Thoracic aorta (tissue), 2 donors: ENCODE data around the gene MYO9A. TPM values are rescaled to one million over a fixed set of nuclear protein-coding genes. Genes with fewer than 3 reads are reported as not detected.

Experiments used
- ATAC-seq: fragments of 150-250 bp; one replicate; pipeline ENCODE4 v1.8.0; 2017; ENCODE audit warnings: low read depth; ENCODE audit not compliant: insufficient number of reproducible peaks, low FRiP score
- DNase-seq: peaks from one replicate; pipeline ENCODE4 v3.0.0-alpha.2; 2020; ENCODE audit warnings: low spot score
- H3K27ac ChIP-seq, 2 donors: fragments of 200-600 bp; sonication (generic); 1 replicate in 1 of 2; 2 replicates in 1 of 2; pipeline ENCODE4 v1.5.1; 2016; ENCODE audit warnings: mild to moderate bottlenecking in 2 of 2, moderate library complexity in 2 of 2
- H3K27me3 ChIP-seq: fragments of 200-600 bp; sonication (generic); replicated peaks from 2 replicates; pipeline ENCODE4 v1.6.0; 2016; ENCODE audit warnings: mild to moderate bottlenecking; ENCODE audit not compliant: insufficient read depth
- H3K36me3 ChIP-seq: fragments of 200-600 bp; sonication (generic); one replicate; pipeline ENCODE4 v1.5.1; 2016
- H3K4me1 ChIP-seq, 2 donors: fragments of 200-600 bp; sonication (generic); 1 replicate in 1 of 2; 2 replicates in 1 of 2; pipeline versions ENCODE4 v1.5.1 to v1.6.0; 2016; ENCODE audit warnings: low read depth in 2 of 2, mild to moderate bottlenecking in 1 of 2; ENCODE audit not compliant: control insufficient read depth in 1 of 2
- H3K4me3 ChIP-seq: fragments of 200-600 bp; sonication (generic); 2 replicates; pipeline ENCODE4 v1.5.1; 2016; ENCODE audit warnings: mild to moderate bottlenecking
- H3K9me3 ChIP-seq: fragments of 200-600 bp; sonication (generic); 2 replicates; pipeline ENCODE4 v1.5.1; 2016
- total RNA-seq, 2 donors: library from RNA; depleted of rRNA; stranded (reverse); fragments of >200 nt; gene quantifications; one replicate each; pipeline versions ENCODE4 v1.1.0 to v1.2.3, GENCODE V29; 2016
- TF ChIP-seq, protein P1 (sequence below): fragments of 200-600 bp; sonication (generic); IDR thresholded peaks from one replicate; pipeline ENCODE4 v1.5.1; 2019; ENCODE audit warnings: antibody characterized with exemption

The MYO9A gene
- total RNA-seq, 2 donors from 2014 or later, result 48.2 to 57.4 TPM

DNA sequence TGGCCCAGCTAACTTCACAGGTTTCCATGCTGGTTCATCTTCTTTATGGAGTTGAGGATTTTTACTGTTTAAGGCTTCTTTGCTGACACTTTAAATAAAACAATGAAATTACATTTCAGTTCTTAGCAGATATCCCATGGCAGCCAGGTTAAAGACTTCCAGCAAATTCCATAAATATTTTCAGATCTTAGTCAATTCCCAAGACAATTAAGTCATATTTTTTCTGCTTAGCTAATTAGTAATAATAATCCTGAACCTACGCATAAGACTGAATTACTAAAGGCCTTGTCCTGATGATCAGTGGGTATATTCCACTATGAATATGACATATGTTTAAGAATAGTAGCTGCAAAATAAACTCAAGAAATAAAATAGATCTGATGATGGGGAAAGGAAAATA is 224.3 kb downstream of the MYO9A start:
- no peak for DNase-seq
- H3K27ac ChIP-seq, result no peak overlapping the region
- H3K9me3 ChIP-seq, result no peaks in the 10 kb centered on the region
- H3K36me3 ChIP-seq, result peaks cover 11% of the 10 kb centered on the region
- TF ChIP-seq, protein P1, sequence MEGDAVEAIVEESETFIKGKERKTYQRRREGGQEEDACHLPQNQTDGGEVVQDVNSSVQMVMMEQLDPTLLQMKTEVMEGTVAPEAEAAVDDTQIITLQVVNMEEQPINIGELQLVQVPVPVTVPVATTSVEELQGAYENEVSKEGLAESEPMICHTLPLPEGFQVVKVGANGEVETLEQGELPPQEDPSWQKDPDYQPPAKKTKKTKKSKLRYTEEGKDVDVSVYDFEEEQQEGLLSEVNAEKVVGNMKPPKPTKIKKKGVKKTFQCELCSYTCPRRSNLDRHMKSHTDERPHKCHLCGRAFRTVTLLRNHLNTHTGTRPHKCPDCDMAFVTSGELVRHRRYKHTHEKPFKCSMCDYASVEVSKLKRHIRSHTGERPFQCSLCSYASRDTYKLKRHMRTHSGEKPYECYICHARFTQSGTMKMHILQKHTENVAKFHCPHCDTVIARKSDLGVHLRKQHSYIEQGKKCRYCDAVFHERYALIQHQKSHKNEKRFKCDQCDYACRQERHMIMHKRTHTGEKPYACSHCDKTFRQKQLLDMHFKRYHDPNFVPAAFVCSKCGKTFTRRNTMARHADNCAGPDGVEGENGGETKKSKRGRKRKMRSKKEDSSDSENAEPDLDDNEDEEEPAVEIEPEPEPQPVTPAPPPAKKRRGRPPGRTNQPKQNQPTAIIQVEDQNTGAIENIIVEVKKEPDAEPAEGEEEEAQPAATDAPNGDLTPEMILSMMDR, result no peak
- no peak for ATAC-seq
- H3K4me1 ChIP-seq, result no peaks in the 10 kb centered on the region
- no peaks in the 10 kb centered on the region for H3K27me3 ChIP-seq
- H3K4me3 ChIP-seq, result no peak overlapping the region

DNA sequence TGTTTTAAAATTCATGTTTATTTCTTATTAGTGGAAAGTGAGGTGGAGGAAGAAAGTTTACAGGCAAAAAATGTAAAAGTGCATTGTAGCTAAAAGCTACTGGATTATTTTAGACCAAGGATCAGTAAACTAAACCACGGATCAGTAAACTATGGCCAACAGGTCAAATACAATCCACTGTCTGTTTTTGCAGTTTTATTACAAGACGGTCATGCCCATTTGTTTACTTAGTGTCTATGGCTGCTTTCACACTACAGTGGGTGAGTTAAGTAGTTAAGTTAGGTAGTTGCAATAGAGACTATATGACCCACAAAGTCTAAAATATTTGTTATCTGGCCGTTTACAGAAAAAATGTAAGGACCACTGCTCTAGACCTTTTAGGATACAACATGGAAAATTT is 225.6 kb downstream of the MYO9A start:
- H3K36me3 ChIP-seq, result peaks cover 11% of the 10 kb centered on the region
- H3K27me3 ChIP-seq, result no peaks in the 10 kb centered on the region
- no peak for ATAC-seq
- TF ChIP-seq, protein P1, result no peak
- H3K4me1 ChIP-seq, result no peaks in the 10 kb centered on the region
- DNase-seq, result no peak
- H3K9me3 ChIP-seq, result no peaks in the 10 kb centered on the region
- no peak overlapping the region for H3K27ac ChIP-seq
- H3K4me3 ChIP-seq, result no peak overlapping the region

DNA sequence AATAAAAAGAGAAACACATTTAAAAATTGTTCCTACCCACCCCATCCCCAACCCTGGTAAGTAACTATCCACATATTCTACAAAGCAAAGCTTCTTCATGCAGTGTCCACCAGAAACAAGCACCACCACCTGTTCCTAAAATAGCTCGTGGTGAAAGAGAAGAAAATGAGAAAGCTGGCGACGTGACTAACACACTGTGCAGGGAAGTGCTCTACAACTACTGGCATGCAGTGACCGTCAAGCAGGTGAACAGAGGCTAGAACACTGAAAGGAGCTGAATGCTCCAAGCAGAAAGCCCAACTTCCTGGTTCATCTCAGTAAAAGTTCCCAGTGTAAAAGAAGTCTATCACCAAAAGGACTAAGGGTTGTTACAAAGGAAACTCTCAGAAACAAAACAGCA is 226.9 kb downstream of the MYO9A start:
- ATAC-seq (no peak), DNase-seq (no peak)
- Histone ChIP-seq H3K4me3 (no peak overlapping the region), H3K4me1 (no peaks in the 10 kb centered on the region), H3K9me3 (no peaks in the 10 kb centered on the region), H3K27me3 (no peaks in the 10 kb centered on the region), H3K36me3 (peaks cover 13% of the 10 kb centered on the region), H3K27ac (no peak overlapping the region)
- TF ChIP-seq, protein P1, result no peak

DNA sequence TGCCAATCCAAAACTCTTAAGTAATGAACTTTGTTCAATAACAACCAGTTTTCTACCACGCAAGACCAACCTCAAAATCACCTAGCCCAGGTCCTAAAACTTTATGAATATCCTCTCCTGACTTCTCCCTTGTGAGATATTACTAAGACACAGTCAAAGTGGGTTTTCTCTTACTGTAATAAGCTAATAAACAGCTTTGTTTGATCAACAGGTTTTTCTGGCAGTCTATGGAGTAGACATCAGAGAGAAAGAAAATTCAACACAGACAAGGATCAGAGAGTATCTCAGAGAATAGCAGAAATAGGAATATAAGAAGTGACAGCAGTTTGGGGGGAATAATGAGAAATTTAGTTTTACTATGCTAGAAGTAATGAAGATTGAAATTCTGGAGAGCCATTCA is 228.0 kb downstream of the MYO9A start:
- TF ChIP-seq, protein P1, result no peak
- H3K4me3 ChIP-seq, result no peak overlapping the region
- H3K27me3 ChIP-seq, result no peaks in the 10 kb centered on the region
- no peaks in the 10 kb centered on the region for H3K9me3 ChIP-seq
- H3K27ac ChIP-seq, result no peak overlapping the region
- H3K36me3 ChIP-seq, result peaks cover 13% of the 10 kb centered on the region
- ATAC-seq (no peak), DNase-seq (no peak)
- H3K4me1 ChIP-seq, result no peaks in the 10 kb centered on the region

DNA sequence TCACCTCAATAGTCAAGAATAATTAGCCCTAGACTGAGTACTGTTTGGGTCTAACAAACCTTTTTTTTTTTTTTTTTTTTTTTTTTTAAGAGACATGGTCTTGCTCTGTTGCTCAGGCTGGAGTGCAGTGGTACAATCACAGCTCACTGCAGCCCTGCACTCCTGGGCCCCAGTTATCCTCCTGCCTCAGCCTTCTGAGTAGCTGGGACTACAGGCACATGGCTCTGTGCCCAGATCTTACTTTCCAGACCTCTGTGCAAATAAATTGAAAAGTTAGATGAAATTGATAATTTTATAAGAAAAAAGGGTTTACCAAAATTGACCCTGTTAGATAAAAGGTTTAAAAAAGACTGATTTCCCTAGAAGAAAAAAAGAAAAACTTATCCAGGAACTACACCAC is 228.6 kb downstream of the MYO9A start:
- Histone ChIP-seq H3K27me3 (no peaks in the 10 kb centered on the region), H3K9me3 (no peaks in the 10 kb centered on the region), H3K36me3 (peaks cover 13% of the 10 kb centered on the region), H3K4me1 (no peaks in the 10 kb centered on the region), H3K4me3 (no peak overlapping the region), H3K27ac (no peak overlapping the region)
- TF ChIP-seq, protein P1, result no peak
- no peak for DNase-seq
- no peak for ATAC-seq
